HG03039 (cell line): Measurements from ENCODE around the gene KDM5D.

Source experiments
- ATAC-seq: cut with Tn5 transposase; IDR thresholded peaks from one replicate; pipeline ENCODE4 v1.9.1; 2021; ENCODE audit warnings: mild to moderate bottlenecking, moderate library complexity; ENCODE audit not compliant: unreplicated experiment

KDM5D gene

DNA sequence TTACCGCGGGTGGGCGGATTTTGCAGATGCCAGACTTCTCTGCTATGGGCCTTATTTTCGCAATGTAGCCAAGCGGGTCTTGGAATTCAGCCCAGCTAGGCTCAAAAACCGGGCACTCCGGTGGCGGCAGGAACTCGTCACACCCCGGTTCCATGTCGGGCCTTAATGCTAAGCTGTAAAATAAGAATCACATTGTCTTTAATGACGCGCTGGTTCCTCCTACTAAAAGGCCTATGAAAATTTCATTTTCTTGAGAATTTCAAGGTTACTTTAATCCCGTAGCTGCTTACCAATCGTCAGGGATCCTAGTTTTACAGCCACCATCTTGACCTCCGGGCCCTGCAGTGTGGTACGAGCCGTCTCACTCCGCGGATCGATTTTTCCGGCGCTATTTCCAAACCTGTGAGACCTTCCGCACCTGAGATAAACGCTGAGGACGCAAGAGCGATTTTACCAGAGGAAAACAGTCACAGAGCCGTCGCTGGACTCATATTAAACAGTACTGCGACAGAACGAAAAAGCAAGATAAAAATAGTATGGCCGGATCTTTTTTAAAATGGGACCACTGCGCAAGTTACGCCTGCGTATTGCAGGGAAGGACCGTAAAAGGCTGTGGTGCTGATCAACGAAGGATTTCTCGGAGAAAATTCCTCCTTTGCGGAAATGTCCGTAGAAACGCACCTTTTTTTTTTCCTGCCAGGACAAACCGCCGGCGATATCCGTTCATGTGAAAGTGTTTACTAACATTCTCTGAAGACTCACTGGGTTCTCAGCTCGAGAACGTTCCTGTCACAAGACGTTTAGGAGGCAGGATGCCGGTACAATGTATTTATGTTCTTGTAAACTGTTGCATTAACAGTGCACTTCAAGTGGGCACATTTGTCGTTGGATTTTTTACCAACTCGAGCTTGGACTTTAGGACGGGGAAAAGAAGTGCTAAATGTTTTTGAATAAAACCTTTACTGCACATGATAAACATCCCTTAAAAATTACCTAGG, at the start of gene KDM5D:
TSS of gene KDM5D (minus strand) at position 346 of the 998 bp plus-strand sequence. CDS start at position 154, 192 bp downstream.
- peak; percentile 71 for ATAC-seq

DNA sequence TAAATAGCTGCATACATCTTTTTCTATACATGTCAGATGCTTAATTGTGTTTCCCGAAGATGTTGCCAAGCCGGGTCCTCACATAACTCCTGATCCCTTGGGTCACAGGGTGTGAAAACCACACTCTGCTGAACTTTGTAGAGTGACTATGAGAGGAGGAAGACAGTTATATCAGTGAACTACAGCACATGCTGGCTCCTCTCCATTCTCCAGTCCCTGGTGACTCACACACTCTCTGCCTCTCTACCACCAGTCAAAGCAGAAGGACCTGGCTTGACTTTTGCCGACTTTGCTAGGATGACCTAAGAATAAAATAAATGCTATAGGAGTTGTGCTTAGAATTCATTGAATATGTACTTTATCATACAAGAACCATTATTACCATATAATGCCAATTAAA, 23.8 kb upstream of the KDM5D start:
- ATAC-seq = no peak

DNA sequence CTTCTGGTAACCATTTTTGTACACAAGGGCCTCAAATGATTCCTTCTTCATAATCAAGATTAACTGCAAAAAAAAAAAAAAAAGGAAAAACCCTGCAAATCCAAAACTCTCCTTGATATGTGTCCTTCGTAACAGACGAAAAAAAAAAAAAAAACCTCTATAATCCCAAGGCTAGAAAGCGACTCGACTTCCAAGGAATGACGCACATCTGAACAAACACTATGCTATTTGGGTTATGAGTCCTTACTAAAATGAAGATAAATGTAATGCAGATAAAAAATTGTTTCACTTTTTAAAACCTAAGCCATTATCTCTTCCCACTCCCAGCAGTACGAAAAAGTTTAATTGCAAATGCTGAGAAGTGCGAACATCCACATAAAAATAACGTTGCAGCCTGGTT, 1.2 kb downstream of the KDM5D start:
- ATAC-seq = no peak

DNA sequence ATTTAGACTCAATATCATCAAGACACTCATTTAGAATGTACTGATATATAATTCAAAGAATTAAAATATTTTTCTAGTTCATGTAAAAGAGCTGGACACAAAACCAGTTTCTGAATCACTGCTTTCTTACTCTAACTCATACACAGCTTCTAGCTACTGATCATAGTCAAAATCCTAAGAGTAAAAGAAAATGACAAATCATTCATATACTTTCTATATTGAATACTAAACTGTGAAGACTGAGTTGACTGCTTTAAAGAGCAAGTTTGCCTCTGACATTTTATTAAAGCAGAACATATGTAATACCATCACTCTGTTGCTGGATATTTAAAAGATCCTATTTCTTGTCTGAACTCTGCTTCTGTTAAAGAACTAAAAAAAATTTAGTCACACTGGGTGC, 2.4 kb downstream of the KDM5D start:
- ATAC-seq = no peak

DNA sequence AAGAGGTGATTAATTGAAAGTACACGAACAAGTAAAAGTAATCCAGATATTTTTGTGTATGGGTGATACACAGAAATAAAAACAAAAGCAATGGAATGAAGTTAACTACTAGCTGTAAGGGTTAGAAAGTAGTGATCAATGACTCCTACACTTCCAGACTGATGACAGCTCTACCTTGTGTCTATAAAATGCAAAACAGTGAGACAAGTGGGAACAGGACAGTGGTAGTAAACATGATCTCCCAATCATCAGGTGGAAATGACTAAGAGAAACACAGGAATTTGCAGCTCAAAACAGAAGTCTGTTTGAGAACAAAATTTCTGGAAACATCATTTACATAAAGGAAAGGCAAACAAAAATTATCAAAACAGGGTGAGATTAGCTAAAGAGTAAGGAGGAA, 10.1 kb downstream of the KDM5D start:
- ATAC-seq = no peak

DNA sequence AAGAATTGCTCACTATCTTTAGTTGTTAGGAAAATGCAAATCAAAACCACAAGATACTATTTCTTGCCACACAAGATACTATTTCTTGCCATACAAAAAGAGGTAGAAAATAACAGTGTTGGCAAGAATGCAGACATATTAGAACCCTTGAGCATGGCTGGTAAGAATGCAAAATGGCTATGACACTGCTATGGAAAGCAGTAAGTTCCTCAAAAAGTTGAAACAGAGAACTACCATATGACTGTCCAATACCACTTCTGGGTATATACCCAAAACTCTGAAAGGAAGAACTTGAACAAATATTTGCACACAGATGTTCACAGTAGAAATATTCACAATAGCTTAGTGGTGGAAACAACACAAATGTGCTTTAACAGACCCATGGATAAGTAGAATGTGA, 26.6 kb downstream of the KDM5D start:
- ATAC-seq = peak; percentile 93

DNA sequence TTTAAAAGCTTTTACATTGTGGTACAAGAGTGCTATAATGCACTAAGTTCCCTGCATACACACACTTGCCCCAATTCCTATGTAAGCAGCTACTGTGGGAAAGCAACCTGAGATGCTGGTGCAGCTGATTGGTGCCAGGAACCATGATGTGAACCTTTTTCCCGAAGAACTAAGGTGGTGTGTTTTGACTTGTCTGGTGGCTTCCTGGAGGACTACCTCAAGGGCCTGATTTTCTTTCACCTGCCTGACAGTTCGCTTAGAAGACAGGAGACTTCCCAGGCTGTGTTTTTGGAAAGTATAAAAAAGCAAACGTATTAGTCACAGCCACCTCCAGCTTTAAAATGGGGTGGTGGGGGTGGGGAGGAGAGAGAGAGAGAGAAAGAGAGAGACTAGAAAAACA, 27.4 kb downstream of the KDM5D start:
- ATAC-seq = no peak

DNA sequence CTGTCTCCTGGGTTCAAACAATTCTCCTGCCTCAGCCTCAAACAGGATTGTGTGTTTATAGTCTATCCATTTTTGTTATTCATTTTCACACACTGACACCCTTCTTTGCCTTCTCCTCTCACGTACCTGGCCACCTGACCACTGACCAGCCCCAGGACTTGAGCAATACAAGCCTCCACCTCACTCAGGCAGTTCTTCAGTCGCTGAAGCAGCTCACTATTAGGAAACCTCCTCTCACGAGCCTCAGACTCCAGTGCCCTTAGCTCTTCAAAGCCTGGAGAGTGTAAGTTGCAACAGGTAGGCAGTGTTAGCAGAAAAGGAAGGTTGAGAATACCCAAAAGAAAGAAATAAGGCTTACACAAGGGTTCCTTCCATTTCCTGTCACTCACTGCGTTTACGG, 29.3 kb downstream of the KDM5D start:
- no peak for ATAC-seq

DNA sequence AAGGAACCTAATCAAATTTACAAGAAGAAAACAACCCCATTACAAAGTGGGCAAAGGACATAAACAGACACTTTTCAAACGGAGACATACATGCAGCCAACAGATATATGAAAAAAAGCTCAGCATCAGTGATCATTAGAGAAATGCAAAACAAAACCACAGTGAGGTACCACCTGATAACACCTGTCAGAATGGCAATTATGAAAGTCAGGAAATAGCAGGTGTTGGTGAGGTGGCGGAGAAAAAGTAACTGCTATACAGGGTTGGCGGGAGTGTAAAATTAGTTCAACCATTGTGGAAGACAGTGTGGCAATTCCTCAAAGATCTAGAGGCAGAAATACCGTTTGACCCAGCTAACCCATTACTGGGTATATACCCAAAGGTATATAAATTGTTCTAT, 31.1 kb downstream of the KDM5D start:
- ATAC-seq = no peak

DNA sequence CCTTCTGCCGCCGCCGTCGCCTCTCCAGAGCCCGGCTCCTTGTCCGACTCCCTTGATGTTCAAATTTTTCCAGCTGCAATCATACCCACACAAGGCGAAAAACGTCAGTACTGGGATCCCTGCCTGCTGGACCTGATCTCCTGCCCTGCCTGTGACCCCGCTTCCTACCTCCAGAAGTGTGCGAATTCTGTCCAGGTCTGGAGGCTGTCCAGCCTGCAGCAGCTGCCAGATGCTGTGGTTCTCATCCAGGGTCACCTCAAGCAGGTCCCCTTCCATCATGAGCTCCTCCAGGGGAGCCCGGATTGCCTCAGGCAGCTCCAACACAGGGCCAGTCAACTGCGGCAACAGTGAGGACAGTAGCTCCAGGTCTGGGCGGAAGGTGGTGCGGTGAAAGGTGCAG, 38.3 kb downstream of the KDM5D start:
- ATAC-seq = no peak

DNA sequence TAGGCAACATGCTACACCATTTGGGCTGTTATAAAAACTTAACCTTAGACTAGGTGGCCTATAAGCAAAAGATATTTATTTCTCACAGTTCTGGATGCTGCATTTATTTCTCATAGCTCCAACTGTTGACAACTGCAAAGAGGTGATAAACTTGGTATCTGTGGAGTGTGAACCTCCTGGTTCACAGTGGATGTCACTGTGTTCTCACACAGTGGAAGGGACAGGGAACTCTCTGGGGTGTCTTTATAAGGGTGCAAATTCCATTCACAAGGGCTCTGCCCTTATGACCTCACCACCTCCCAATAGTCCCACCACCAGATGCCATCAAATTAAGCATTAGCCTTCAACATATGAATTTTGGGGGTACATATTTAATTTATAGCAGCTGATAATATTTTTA, 46.0 kb downstream of the KDM5D start:
- ATAC-seq = no peak

DNA sequence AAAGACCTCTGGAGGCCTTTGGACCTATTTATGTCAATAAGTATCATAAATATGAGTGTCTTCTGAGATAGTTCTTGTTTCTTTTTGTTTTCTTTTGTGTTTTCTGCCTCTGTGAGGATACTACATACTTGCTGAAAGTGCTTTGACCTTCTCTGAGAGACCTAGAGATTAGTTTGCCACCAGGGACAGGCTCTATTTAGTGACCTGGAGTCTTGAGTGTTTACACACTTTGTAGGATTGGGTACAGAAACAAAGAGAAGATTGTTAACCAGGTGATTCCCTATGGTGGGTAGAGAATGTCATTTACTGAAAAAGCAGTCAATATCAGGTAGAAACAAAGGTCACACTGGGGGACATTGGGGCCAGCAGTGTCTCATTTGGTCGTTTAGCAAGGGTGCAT, 63.7 kb downstream of the KDM5D start:
- no peak for ATAC-seq
